Measurements from ENCODE around the gene ACOT6. TPM values are rescaled to one million over a fixed set of nuclear protein-coding genes. Genes with fewer than 3 reads are reported as not detected.

The ACOT6 gene
- total and polyA plus RNA-seq, 2 of the 4 experiments (the other 2 are of a cell fraction), result not detected

Small RNA genes within 50 kb of the gene (microRNA-seq; reads per million reads assigned to microRNA genes)
- gene RNU6-240P (ENCODE audit: insufficient read depth, insufficient read length), result not detected

Small RNA genes within 50 kb of the gene (small RNA-seq; reads per million reads assigned to genes)
- 0 reads per million in 5 experiments for gene RNU6-240P

Other genes starting within 250 kb of the ACOT6 start
- 41.7 and 45.9 TPM in 2 replicates for gene NUMB, start 154.0 kb upstream of the ACOT6 start, total RNA-seq (2012; rRNA removed)
- 114 and 135 TPM in 2 replicates for gene NUMB, start 154.0 kb upstream of the ACOT6 start, polyA plus RNA-seq (2012; rRNA removed)
- 11.7 and 12.9 TPM in 2 replicates for gene RIOX1, start 121.6 kb upstream of the ACOT6 start, total RNA-seq (2012; rRNA removed)
- 9.5 and 10.1 TPM in 2 replicates for gene RIOX1, start 121.6 kb upstream of the ACOT6 start, polyA plus RNA-seq (2012; rRNA removed)
- 5.2 and 5.6 TPM in 2 replicates for gene ACOT1, start 75.4 kb upstream of the ACOT6 start, total RNA-seq (2012; rRNA removed)
- 4.8 and 5.5 TPM in 2 replicates for gene ACOT1, start 75.4 kb upstream of the ACOT6 start, polyA plus RNA-seq (2012; rRNA removed)
- gene HEATR4, start 53.6 kb upstream of the ACOT6 start, total RNA-seq (2012; rRNA removed), result not detected in 2 replicates
- gene HEATR4, start 53.6 kb upstream of the ACOT6 start, polyA plus RNA-seq (2012; rRNA removed), result not detected in 2 replicates
- gene ACOT2, start 43.3 kb upstream of the ACOT6 start, total RNA-seq (2012; rRNA removed), result 19.7 and 24.7 TPM in 2 replicates
- gene ACOT2, start 43.3 kb upstream of the ACOT6 start, polyA plus RNA-seq (2012; rRNA removed), result 33.1 and 34.9 TPM in 2 replicates
- 0.28 and 0.54 TPM in 2 replicates for gene ACOT4, start 20.6 kb upstream of the ACOT6 start, total RNA-seq (2012; rRNA removed)
- gene ACOT4, start 20.6 kb upstream of the ACOT6 start, polyA plus RNA-seq (2012; rRNA removed), result 0.22 and 0.34 TPM in 2 replicates
- 5.4 and 9.7 TPM in 2 replicates for gene DNAL1, start 32.5 kb downstream of the ACOT6 start, total RNA-seq (2012; rRNA removed)
- 3.2 and 4.5 TPM in 2 replicates for gene DNAL1, start 32.5 kb downstream of the ACOT6 start, polyA plus RNA-seq (2012; rRNA removed)
- gene PNMA1, start 101.9 kb downstream of the ACOT6 start, total RNA-seq (2012; rRNA removed), result 6.5 and 7.5 TPM in 2 replicates
- gene PNMA1, start 101.9 kb downstream of the ACOT6 start, polyA plus RNA-seq (2012; rRNA removed), result 21.0 and 28.2 TPM in 2 replicates
- 1.3 and 2.8 TPM in 2 replicates for gene PTGR2, start 239.3 kb downstream of the ACOT6 start, total RNA-seq (2012; rRNA removed)
- 2.0 and 3.2 TPM in 2 replicates for gene PTGR2, start 239.3 kb downstream of the ACOT6 start, polyA plus RNA-seq (2012; rRNA removed)

Data from IMR-90 (cell line).